ENCODE measurements around the gene GID4.

GRCh38 chr17:18020971-18021370, 18.2 kb upstream of the GID4 start:
- TF ChIP-seq CTCF (IDR thresholded peaks at IDR 0.05; ENCODE audit: low read depth, low read length, poor library complexity, severe bottlenecking) = no peak
- no peak for TF ChIP-seq EZH2phosphoT487 (IDR thresholded peaks at IDR 0.05; ENCODE audit: borderline replicate concordance, low read length)
